ENCODE data around the gene C11orf97. TPM values are rescaled to one million over a fixed set of nuclear protein-coding genes. Genes with fewer than 3 reads are reported as not detected.

Gene C11orf97
- total RNA-seq, 1 experiment from 2014 or later: not detected

DNA sequence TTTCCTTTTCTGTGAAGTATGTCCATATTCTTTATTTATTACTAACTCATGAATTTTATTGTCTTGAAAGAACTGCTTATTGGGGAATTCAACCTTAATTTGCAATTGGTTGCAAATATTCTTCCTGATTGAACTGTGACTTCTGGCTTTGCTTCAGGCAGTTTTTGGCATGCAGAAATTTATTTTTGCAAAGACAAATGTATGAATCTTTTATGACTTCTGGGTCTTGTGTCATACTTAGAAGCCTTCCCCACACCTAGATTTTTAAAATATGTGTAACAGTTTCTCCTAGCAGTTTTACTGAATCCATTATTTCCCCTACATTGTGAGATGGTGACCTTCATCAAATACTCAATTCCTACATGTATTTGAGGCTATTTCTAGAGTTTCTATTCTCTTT is 30.9 kb upstream of the C11orf97 start:
- Histone ChIP-seq H3K4me1 (ENCODE audit: insufficient read depth, low read length) (no peaks in the 10 kb centered on the region), H4K20me1 (ENCODE audit: control insufficient read depth, insufficient read depth, insufficient read length) (no peaks in the 10 kb centered on the region), H3K14ac (ENCODE audit: insufficient read depth, low read length) (no peak overlapping the region), H2AFZ (ENCODE audit: low read length) (no peak overlapping the region), H2BK12ac (ENCODE audit: insufficient read length, low read depth, low read length) (no peak overlapping the region), H3K79me2 (ENCODE audit: insufficient read depth, low read length) (no peaks in the 10 kb centered on the region; the same call in 1 of the 2 replicates), H2BK15ac (ENCODE audit: low read depth, low read length) (no peak overlapping the region), H4K5ac (ENCODE audit: insufficient read length, low read depth, low read length) (no peak overlapping the region), H3K4me2 (ENCODE audit: insufficient read depth, insufficient read length, low read length) (no peak overlapping the region), H3K23ac (ENCODE audit: insufficient read length, low read depth, low read length) (no peak overlapping the region), H3T11ph (ENCODE audit: low read length) (no peak overlapping the region), H2BK20ac (ENCODE audit: low read depth, low read length, poor library complexity, severe bottlenecking) (no peak overlapping the region), H3K18ac (ENCODE audit: insufficient read length, low read depth, low read length) (no peak overlapping the region), H4K8ac (replicated peaks; ENCODE audit: insufficient read length, low read depth, low read length) (no peak overlapping the region), H4K91ac (ENCODE audit: insufficient read length, low read depth, low read length) (no peak overlapping the region), H3K79me1 (ENCODE audit: insufficient read depth, low read depth, low read length, poor library complexity, severe bottlenecking) (no peaks in the 10 kb centered on the region), H2AK5ac (ENCODE audit: insufficient read length, low read length) (no peak overlapping the region), H3K27me3 (ENCODE audit: insufficient read depth, low read length) (no peaks in the 10 kb centered on the region), H3K56ac (ENCODE audit: insufficient read length, low read depth, low read length) (no peak overlapping the region), H3K27ac (ENCODE audit: insufficient read length, low read depth, low read length) (no peak overlapping the region), H3K23me2 (ENCODE audit: insufficient read length, low read depth, low read length, poor library complexity, severe bottlenecking) (no peaks in the 10 kb centered on the region), H2BK120ac (ENCODE audit: low read depth, low read length, poor library complexity, severe bottlenecking) (no peak overlapping the region), H3K9ac (ENCODE audit: extremely low read depth, insufficient read length, low read length) (no peak overlapping the region), H3K9me3 (ENCODE audit: control insufficient read depth, low read depth, low read length) (no peaks in the 10 kb centered on the region), H3K4ac (ENCODE audit: low read depth, low read length) (no peak overlapping the region), H2BK5ac (ENCODE audit: insufficient read length, low read length) (no peak overlapping the region)
- no peak overlapping the region for H3K4me3 Mint-ChIP-seq
- no peaks in the 10 kb centered on the region for H3K9me3 Mint-ChIP-seq
- H3K4me1 Mint-ChIP-seq: no peaks in the 10 kb centered on the region; a peak in 1 of 4 replicates
- H3K27me3 Mint-ChIP-seq (ENCODE audit: low read depth): no peaks in the 10 kb centered on the region
- TF ChIP-seq, protein P1, sequence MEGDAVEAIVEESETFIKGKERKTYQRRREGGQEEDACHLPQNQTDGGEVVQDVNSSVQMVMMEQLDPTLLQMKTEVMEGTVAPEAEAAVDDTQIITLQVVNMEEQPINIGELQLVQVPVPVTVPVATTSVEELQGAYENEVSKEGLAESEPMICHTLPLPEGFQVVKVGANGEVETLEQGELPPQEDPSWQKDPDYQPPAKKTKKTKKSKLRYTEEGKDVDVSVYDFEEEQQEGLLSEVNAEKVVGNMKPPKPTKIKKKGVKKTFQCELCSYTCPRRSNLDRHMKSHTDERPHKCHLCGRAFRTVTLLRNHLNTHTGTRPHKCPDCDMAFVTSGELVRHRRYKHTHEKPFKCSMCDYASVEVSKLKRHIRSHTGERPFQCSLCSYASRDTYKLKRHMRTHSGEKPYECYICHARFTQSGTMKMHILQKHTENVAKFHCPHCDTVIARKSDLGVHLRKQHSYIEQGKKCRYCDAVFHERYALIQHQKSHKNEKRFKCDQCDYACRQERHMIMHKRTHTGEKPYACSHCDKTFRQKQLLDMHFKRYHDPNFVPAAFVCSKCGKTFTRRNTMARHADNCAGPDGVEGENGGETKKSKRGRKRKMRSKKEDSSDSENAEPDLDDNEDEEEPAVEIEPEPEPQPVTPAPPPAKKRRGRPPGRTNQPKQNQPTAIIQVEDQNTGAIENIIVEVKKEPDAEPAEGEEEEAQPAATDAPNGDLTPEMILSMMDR (conservative IDR thresholded peaks at IDR 0.05): no peak
- H3K27ac Mint-ChIP-seq: no peak overlapping the region
- no peak for DNase-seq
- peaks cover 10 to 65% (median 46%) of the 10 kb centered on the region in 3 experiments for H3K36me3 Mint-ChIP-seq (ENCODE audit: insufficient read depth in 1 of 3, low read depth in 3 of 3)

All from H9 (cell line).